Natural killer cell (primary cell): ENCODE measurements around the gene CEP170. TPM values are rescaled to one million over a fixed set of nuclear protein-coding genes. Genes with fewer than 3 reads are reported as not detected.
A peak's percentile ranks its signal among the peaks of the same experiment; 100 is the strongest.

Experiments
- ATAC-seq, 3 donors: fragments of 150-1000 bp in 2 of 3; fragments of 200-7000 bp in 1 of 3; cut with Tn5 transposase; 1 replicate in 1 of 3; 2 replicates in 2 of 3; pipeline ENCODE4 v1.10.0; 2021; ENCODE audit warnings: mild to moderate bottlenecking in 2 of 3, moderate library complexity in 2 of 3
- DNase-seq, 2 donors: peaks; one replicate each; pipeline versions ENCODE4 v3.0.0 to v3.0.0-alpha.2; 2013 to 2021; ENCODE audit warnings: mixed read lengths in 1 of 2
- H3K27ac ChIP-seq: one replicate; pipeline ENCODE4 v1.5.1; 2013; ENCODE audit warnings: mild to moderate bottlenecking, low read length
- H3K27me3 ChIP-seq: one replicate; pipeline ENCODE4 v1.6.1; 2013; ENCODE audit warnings: low read length; ENCODE audit not compliant: control insufficient read depth, insufficient read depth
- H3K36me3 ChIP-seq: one replicate; pipeline ENCODE4 v1.6.1; 2013; ENCODE audit warnings: low read length; ENCODE audit not compliant: control insufficient read depth, insufficient read depth
- H3K4me1 ChIP-seq: one replicate; pipeline ENCODE4 v1.6.1; 2013; ENCODE audit warnings: low read length; ENCODE audit not compliant: control insufficient read depth, insufficient read depth
- H3K4me3 ChIP-seq: one replicate; pipeline ENCODE4 v1.5.1; 2013; ENCODE audit warnings: low read length
- H3K9me3 ChIP-seq: one replicate; pipeline ENCODE4 v1.6.1; 2013; ENCODE audit warnings: low read length; ENCODE audit not compliant: control insufficient read depth, insufficient read depth
- H3K27ac Mint-ChIP-seq, 2 donors: one replicate each; pipeline ENCODE4 v1.8.0; 2022; ENCODE audit warnings: mild to moderate bottlenecking in 2 of 2, mixed read lengths in 2 of 2, moderate library complexity in 1 of 2
- H3K27me3 Mint-ChIP-seq, 2 donors: one replicate each; pipeline ENCODE4 v1.8.0; 2022; ENCODE audit warnings: low read depth in 2 of 2, mixed read lengths in 2 of 2
- H3K36me3 Mint-ChIP-seq: one replicate; pipeline ENCODE4 v1.8.0; 2022; ENCODE audit warnings: mixed read lengths
- H3K4me1 Mint-ChIP-seq, 2 donors: one replicate each; pipeline ENCODE4 v1.8.0; 2022; ENCODE audit warnings: mixed read lengths in 2 of 2
- H3K4me3 Mint-ChIP-seq: one replicate; pipeline ENCODE4 v1.8.0; 2022; ENCODE audit warnings: mild to moderate bottlenecking, moderate library complexity, mixed read lengths
- H3K9me3 Mint-ChIP-seq, 2 donors: one replicate each; pipeline ENCODE4 v1.8.0; 2022; ENCODE audit warnings: mixed read lengths in 2 of 2
- CTCF ChIP-seq: fragments of 200-600 bp; IDR thresholded peaks from one replicate; pipeline ENCODE4 v1.8.0; 2022; ENCODE audit warnings: antibody characterized with exemption
- WGBS: methylation state at CpG from one replicate; pipeline ENCODE4 v1.1.7; 2013; ENCODE audit warnings: missing lambda C conversion rate; ENCODE audit not compliant: insufficient coverage; 5-methylcytosine and 5-hydroxymethylcytosine counted together
- intact Hi-C: fragments of 100-400 bp; cut with micrococcal nuclease; formaldehyde crosslinking; loops from one replicate; pipeline ENCODE4 v1.14.2; 2022
- total RNA-seq, 4 donors: library from RNA; stranded (reverse); fragments of 120-200 nt in 1 of 4; gene quantifications; one replicate each; pipeline versions ENCODE4 v1.2.3 to v1.2.4, GENCODE V29; 2013 to 2022

CEP170 gene
- total RNA-seq, 3 donors from 2014 or later (not counting 1 experiment from before 2014, with no cell fraction given) = 13.5 to 22.7 (median 19.1) TPM

DNA sequence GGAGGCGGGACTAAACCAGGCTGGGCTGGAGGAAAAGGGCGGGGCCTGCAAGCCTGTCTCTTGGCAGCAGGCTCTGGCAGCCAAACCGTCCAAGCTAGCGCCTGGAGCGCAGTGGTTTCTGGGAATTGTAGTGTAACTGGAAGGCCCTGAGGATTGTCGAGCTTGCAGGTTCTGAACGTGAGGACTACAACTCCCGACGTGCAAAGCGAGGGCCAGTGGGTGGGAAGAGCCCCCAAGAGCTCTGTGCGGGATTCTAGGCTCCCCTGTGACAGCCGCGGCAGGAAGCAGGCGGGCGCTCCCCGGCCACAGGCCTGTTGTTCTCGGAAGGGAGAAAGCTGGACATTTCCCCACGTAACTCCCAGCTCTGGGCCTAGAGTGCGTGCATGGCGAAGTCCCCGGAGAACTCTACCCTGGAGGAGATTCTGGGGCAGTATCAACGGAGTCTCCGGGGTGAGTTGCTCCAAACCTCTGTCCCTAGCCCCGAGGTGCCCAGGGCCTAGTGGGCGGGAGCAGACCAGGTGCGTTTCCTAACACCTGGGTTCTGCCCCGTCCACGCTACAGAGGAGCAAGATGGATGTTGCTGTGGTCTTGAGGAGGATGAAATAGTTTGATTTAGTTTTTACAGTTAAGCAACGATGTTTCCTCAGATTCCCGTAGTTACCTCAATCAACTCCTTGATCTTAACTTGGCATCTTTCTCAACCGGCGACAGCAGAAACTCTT, 871 bp upstream of the CEP170 start, which contains the start of gene SDCCAG8:
TSS of gene SDCCAG8 (plus strand) at position 251 of the 722 bp plus-strand sequence. CDS start at position 384, 133 bp downstream.
- intact Hi-C loops = loop anchor here (1.0 to 10.0 kb wide), 9 partner anchors 154 to 1741 kb away; partner anchors contain the start of genes AKT3, EXO1 and FH
- DNase-seq = peak; percentile 85 to 98
- peaks cover 24 to 35% of the 10 kb centered on the region in 2 donors for H3K4me1 Mint-ChIP-seq

DNA sequence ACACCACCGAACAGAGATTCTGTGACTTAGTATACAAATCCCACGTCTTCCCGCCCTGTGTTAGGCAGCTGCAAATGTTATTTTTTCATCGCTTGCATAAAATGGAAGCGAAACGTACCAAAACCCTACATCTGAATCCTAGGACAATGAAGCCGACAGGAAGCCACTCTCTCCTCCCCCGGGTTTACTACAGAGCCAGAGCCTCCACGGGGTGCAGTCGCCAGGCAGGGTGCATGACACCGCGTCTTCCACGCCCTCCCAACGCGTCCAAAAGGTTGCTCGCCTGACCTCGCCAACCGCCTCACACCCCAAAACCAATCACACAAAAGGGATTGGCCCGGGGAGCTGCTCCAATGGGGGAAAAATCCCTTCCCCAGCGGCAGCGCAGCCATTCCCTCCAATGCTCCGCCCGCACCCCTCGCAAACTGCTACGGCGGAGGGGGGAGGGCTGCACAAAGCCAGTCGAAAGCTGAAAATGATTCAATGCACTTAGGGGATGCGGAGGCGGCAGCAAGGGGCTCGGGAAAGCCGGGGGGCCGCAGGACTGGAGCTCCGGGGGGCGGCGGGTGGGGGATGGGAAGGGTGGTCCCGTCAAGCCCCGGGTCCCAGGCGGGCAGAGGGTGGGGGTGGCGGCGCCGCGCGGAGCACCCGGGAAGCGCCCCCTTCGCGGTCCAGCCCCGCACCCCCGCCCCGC, 701 bp downstream of the CEP170 start:
- TF ChIP-seq CTCF = no peak
- under 1% methylated on average over 50 of the region's 50 CpGs for WGBS
- Mint-ChIP-seq H3K36me3 (no peaks in the 10 kb centered on the region), H3K4me1 (peaks cover 24 to 39% of the 10 kb centered on the region in 2 donors), H3K4me3 (peak overlapping the region; percentile 92), H3K9me3 (no peaks in the 10 kb centered on the region), H3K27ac (peak overlapping the region; percentile 97 to 98), H3K27me3 (no peaks in the 10 kb centered on the region)
- intact Hi-C loops = loop anchor here (2.0 to 10.0 kb wide), 8 partner anchors 343 to 1740 kb away; partner anchors contain the start of genes AKT3, CHML, FH and OPN3
- ATAC-seq (peak; percentile 2 to 5 (median 4)), DNase-seq (peak; percentile 55 to 77)
- H3K4me1 ChIP-seq = peaks cover 18% of the 10 kb centered on the region
- no peaks in the 10 kb centered on the region for H3K27me3 ChIP-seq
- H3K4me3 ChIP-seq = peak overlapping the region; percentile 83
- no peaks in the 10 kb centered on the region for H3K36me3 ChIP-seq
- peak overlapping the region; percentile 73 for H3K27ac ChIP-seq
- H3K9me3 ChIP-seq = no peaks in the 10 kb centered on the region

More for the DNA sequence above, 871 bp upstream of the CEP170 start, which contains the start of gene SDCCAG8:
- peak; percentile 80 to 92 (median 82) for ATAC-seq
- Mint-ChIP-seq H3K9me3 (no peaks in the 10 kb centered on the region), H3K36me3 (no peaks in the 10 kb centered on the region), H3K4me3 (peak within 1 kb of the TSS; percentile 99), H3K27ac (peak within 1 kb of the TSS; percentile 97 to 98), H3K27me3 (no peaks in the 10 kb centered on the region)
- no peaks in the 10 kb centered on the region for H3K9me3 ChIP-seq
- TF ChIP-seq CTCF = no peak
- peaks cover 18% of the 10 kb centered on the region for H3K4me1 ChIP-seq
- peak within 1 kb of the TSS; percentile 89 for H3K27ac ChIP-seq
- WGBS = under 1% methylated on average over 32 of the region's 32 CpGs
- H3K27me3 ChIP-seq = no peaks in the 10 kb centered on the region
- peak within 1 kb of the TSS; percentile 83 for H3K4me3 ChIP-seq
- no peaks in the 10 kb centered on the region for H3K36me3 ChIP-seq

- ATAC-seq = no peak
- DNase-seq = no peak
- peak overlapping the region; percentile 97 to 98 for H3K27ac Mint-ChIP-seq
- intact Hi-C loops = loop anchor here (2.0 to 10.0 kb wide), 8 partner anchors 343 to 1739 kb away; partner anchors contain the start of genes AKT3, CHML, FH and OPN3
- Histone ChIP-seq H3K27me3 (no peaks in the 10 kb centered on the region), H3K9me3 (no peaks in the 10 kb centered on the region), H3K36me3 (no peaks in the 10 kb centered on the region), H3K4me3 (peak overlapping the region; percentile 69), H3K27ac (peak overlapping the region; percentile 73), H3K4me1 (peaks cover 18% of the 10 kb centered on the region)
- no peaks in the 10 kb centered on the region for H3K27me3 Mint-ChIP-seq
- H3K4me3 Mint-ChIP-seq = peak overlapping the region; percentile 92
- peaks cover 24 to 40% of the 10 kb centered on the region in 2 donors for H3K4me1 Mint-ChIP-seq
- TF ChIP-seq CTCF = no peak
- no peaks in the 10 kb centered on the region for H3K9me3 Mint-ChIP-seq
- WGBS = 15% methylated on average over 4 of the region's 4 CpGs
- no peaks in the 10 kb centered on the region for H3K36me3 Mint-ChIP-seq
Measured at GRCh38 chr1:243253926-243254232, 1.2 kb downstream of the CEP170 start.
